Adrenal gland (tissue), 5 donors: ENCODE data around the gene CDY2A.
"Not testable (repeated sequence)": the region's sequence is repeated elsewhere in the genome, so short reads cannot be mapped to it uniquely, and the experiment has no call there.

Experiments
- POLR2A ChIP-seq, 2 donors: fragments of 450-650 bp; IDR thresholded peaks; one replicate each; pipeline ENCODE4 v1.6.1; 2017; ENCODE audit warnings: antibody characterized with exemption in 2 of 2, mild to moderate bottlenecking in 2 of 2, moderate library complexity in 1 of 2
- TF ChIP-seq, protein P1 (sequence below), 6 experiments: fragments of 450-650 bp in 4 of 6; fragments of 200-600 bp in 2 of 6; sonication (generic) in 1 of 6; IDR thresholded peaks; 1 replicate in 5 of 6; 2 replicates in 1 of 6; pipeline versions ENCODE4 v1.5.1 to v1.8.0; 2016 to 2021; ENCODE audit warnings: antibody characterized with exemption in 6 of 6, mild to moderate bottlenecking in 2 of 6, moderate library complexity in 1 of 6
- donor health status: DM: no; HTN: no; CAD: no.

DNA sequence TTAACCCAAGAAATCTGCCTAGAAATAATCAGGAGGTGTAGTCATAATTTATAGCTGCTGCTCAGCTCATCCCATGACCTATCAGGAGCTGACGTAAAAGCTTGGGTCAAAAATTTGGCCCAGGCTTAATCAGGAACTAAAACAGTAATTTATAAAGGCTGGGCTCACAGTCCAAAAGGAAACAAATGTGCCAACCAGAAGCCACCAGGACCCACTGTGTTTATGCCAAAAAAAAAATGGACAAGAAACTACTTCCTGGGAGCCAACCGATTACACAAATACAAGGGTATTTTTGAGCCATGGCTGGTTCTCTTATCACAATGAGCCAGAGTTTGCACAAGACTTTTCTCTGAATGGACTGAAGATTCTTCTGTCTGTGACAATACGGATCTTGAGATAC is 19.4 kb downstream of the CDY2A start:
- TF ChIP-seq, protein P1, sequence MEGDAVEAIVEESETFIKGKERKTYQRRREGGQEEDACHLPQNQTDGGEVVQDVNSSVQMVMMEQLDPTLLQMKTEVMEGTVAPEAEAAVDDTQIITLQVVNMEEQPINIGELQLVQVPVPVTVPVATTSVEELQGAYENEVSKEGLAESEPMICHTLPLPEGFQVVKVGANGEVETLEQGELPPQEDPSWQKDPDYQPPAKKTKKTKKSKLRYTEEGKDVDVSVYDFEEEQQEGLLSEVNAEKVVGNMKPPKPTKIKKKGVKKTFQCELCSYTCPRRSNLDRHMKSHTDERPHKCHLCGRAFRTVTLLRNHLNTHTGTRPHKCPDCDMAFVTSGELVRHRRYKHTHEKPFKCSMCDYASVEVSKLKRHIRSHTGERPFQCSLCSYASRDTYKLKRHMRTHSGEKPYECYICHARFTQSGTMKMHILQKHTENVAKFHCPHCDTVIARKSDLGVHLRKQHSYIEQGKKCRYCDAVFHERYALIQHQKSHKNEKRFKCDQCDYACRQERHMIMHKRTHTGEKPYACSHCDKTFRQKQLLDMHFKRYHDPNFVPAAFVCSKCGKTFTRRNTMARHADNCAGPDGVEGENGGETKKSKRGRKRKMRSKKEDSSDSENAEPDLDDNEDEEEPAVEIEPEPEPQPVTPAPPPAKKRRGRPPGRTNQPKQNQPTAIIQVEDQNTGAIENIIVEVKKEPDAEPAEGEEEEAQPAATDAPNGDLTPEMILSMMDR (IDR thresholded peaks at IDR 0.05): not testable (repeated sequence)
- TF ChIP-seq POLR2A (IDR thresholded peaks at IDR 0.05): not testable (repeated sequence)
